Measurements from ENCODE around the gene NHSL1. TPM values are rescaled to one million over a fixed set of nuclear protein-coding genes. Genes with fewer than 3 reads are reported as not detected.

The NHSL1 gene
- total RNA-seq, 4 donors from 2014 or later, result 73.2 to 117 (median 98.0) TPM

DNA sequence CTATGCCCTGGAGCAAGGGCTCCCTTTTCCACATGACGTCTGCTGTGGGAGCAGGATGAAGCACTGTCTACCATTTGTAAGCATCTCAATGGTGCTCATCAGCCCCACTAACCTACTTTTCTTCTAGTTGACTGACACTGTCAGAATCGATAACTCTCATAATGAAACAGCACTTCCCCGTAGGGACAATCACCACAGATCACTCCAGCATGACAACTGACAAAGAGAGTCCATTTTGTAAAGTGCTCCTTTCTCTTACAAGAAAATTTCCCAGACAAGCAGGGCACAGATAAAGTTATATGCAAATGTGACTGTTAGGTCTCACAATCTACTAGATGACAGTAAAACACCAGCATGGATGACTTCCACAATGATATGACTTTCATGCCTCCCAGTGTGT lies 48.8 kb downstream of the NHSL1 start:
- 83 to 89% methylated on average over 2 to 3 of the region's 3 CpGs for WGBS, 2 donors (ENCODE audit: low coverage in 1 of 2)
- peaks cover 0 to 10% (median 4%) of the 10 kb centered on the region in 4 donors for H3K4me1 ChIP-seq
- no peaks in the 10 kb centered on the region for H3K9me3 ChIP-seq
- in situ Hi-C loops (cut with MboI; ENCODE audit: low pct_ligation_motif_present in 1 of 4, low pct_unique_long_range_greater_than_20kb in 1 of 4, low sequenced_read_pairs in 3 of 4) (no loop called here), intact Hi-C loops (cut with DNase I; ENCODE audit: low total_unique reads) (no loop called here)
- no peak overlapping the region for H3K4me3 ChIP-seq
- H3K27ac ChIP-seq, result no peak overlapping the region
- H3K36me3 ChIP-seq, result no peaks in the 10 kb centered on the region
- no peak for TF ChIP-seq CTCF (IDR thresholded peaks at IDR 0.05)
- no peak for TF ChIP-seq EP300 (IDR thresholded peaks at IDR 0.05; ENCODE audit: low read depth)
- no peak for TF ChIP-seq POLR2A (IDR thresholded peaks at IDR 0.05)
- no peak for TF ChIP-seq POLR2AphosphoS5 (IDR thresholded peaks at IDR 0.05)
- H3K27me3 ChIP-seq, result no peaks in the 10 kb centered on the region
- DNase-seq, result no peak

GRCh38 chr6:138446821-138447220 lies 52.5 kb downstream of the NHSL1 start:
- no peak overlapping the region for H3K4me3 ChIP-seq
- H3K9me3 ChIP-seq, result no peaks in the 10 kb centered on the region
- H3K27ac ChIP-seq, result no peak overlapping the region
- peaks cover 0 to 8% (median 2%) of the 10 kb centered on the region in 4 donors for H3K4me1 ChIP-seq
- no peaks in the 10 kb centered on the region for H3K27me3 ChIP-seq
- TF ChIP-seq POLR2A (IDR thresholded peaks at IDR 0.05) (no peak), POLR2AphosphoS5 (IDR thresholded peaks at IDR 0.05) (no peak)
- WGBS, 2 donors (ENCODE audit: low coverage in 1 of 2), result 88 to 90% methylated on average over 6 of the region's 6 CpGs
- no peaks in the 10 kb centered on the region for H3K36me3 ChIP-seq
- no peak for DNase-seq
- intact Hi-C loops (cut with DNase I; ENCODE audit: low total_unique reads), result no loop called here
- in situ Hi-C loops (cut with MboI; ENCODE audit: low pct_ligation_motif_present in 1 of 4, low pct_unique_long_range_greater_than_20kb in 1 of 4, low sequenced_read_pairs in 3 of 4), result loop anchor here in 2 of 4 donors (25.0 kb wide), 2 partner anchors 140 to 315 kb away; partner anchors contain the start of gene CCDC28A (in 2 of the 2)

DNA sequence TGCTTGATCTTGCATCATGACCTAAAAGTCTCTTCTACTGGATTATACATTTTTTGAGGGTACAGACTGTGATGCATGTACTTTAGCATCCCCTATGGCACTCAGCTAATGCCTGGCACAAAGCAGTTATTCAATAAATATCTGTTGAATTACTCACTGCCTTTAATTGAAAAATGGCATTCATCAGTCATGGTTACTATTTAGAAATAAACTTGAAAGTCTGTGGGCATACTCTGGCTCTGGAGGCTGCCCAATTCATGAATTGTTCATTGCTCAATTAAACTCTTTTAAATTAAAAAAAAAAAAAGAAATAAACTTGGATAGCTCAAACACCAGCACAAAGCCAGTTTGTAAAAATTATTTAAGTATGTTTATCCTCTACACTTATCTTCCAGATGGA lies 55.3 kb downstream of the NHSL1 start:
- DNase-seq, result no peak
- Histone ChIP-seq H3K4me3 (no peak overlapping the region), H3K4me1 (peaks cover 0 to 8% (median 0%) of the 10 kb centered on the region in 4 donors), H3K9me3 (no peaks in the 10 kb centered on the region), H3K36me3 (no peaks in the 10 kb centered on the region), H3K27ac (no peak overlapping the region), H3K27me3 (no peaks in the 10 kb centered on the region)
- TF ChIP-seq EP300 (IDR thresholded peaks at IDR 0.05; ENCODE audit: low read depth) (no peak), CTCF (IDR thresholded peaks at IDR 0.05) (no peak), POLR2A (IDR thresholded peaks at IDR 0.05) (no peak), POLR2AphosphoS5 (IDR thresholded peaks at IDR 0.05) (no peak)
- intact Hi-C loops (cut with DNase I; ENCODE audit: low total_unique reads), result no loop called here
- in situ Hi-C loops (cut with MboI; ENCODE audit: low pct_ligation_motif_present in 1 of 4, low pct_unique_long_range_greater_than_20kb in 1 of 4, low sequenced_read_pairs in 3 of 4), result loop anchor here in 2 of 4 donors (25.0 kb wide), 2 partner anchors 143 to 318 kb away; partner anchors contain the start of gene CCDC28A (in 2 of the 2)

- intact Hi-C loops (cut with DNase I; ENCODE audit: low total_unique reads), result no loop called here
- Histone ChIP-seq H3K9me3 (no peaks in the 10 kb centered on the region), H3K4me3 (no peak overlapping the region), H3K27me3 (no peaks in the 10 kb centered on the region), H3K36me3 (no peaks in the 10 kb centered on the region), H3K4me1 (peaks cover 0 to 8% (median 0%) of the 10 kb centered on the region in 4 donors), H3K27ac (peak overlapping the region in 1 of 4 donors; percentile 35)
- in situ Hi-C loops (cut with MboI; ENCODE audit: low pct_ligation_motif_present in 1 of 4, low pct_unique_long_range_greater_than_20kb in 1 of 4, low sequenced_read_pairs in 3 of 4), result loop anchor here in 2 of 4 donors (25.0 kb wide), 2 partner anchors 145 to 320 kb away; partner anchors contain the start of gene CCDC28A (in 2 of the 2)
- WGBS, 2 donors (ENCODE audit: low coverage in 1 of 2), result 60 to 62% methylated on average over 2 of the region's 2 CpGs
- TF ChIP-seq CTCF (IDR thresholded peaks at IDR 0.05) (no peak), POLR2A (IDR thresholded peaks at IDR 0.05) (no peak), EP300 (IDR thresholded peaks at IDR 0.05; ENCODE audit: low read depth) (no peak)
- no peak for DNase-seq
Observed at GRCh38 chr6:138442663-138443062, 56.6 kb downstream of the NHSL1 start.

DNA sequence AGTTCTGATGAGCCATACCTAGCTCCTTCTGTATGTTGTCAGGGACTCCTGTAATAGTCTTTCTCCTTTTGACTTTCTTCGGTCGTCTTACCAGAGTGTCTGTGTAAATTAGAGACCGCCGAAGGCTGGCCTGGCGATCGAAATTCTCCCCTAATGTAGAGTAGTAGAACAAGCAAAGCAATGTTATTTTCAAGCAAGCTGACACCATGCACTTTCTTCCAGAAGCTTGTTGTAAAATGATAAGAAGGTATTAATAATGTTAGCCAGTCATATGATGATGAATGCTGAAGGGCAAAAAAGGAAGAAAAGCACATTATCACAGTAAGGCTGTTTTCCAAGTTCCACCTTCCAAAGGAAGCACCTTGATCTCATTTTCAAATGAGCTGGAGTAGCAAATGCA lies 57.3 kb downstream of the NHSL1 start:
- Histone ChIP-seq H3K9me3 (no peaks in the 10 kb centered on the region), H3K36me3 (no peaks in the 10 kb centered on the region), H3K27ac (no peak overlapping the region), H3K4me1 (peaks cover 0 to 8% (median 0%) of the 10 kb centered on the region in 4 donors), H3K4me3 (no peak overlapping the region), H3K27me3 (no peaks in the 10 kb centered on the region)
- no peak for TF ChIP-seq EP300 (IDR thresholded peaks at IDR 0.05; ENCODE audit: low read depth)
- TF ChIP-seq POLR2AphosphoS5 (IDR thresholded peaks at IDR 0.05), result no peak
- no peak for TF ChIP-seq CTCF (IDR thresholded peaks at IDR 0.05)
- TF ChIP-seq POLR2A (IDR thresholded peaks at IDR 0.05), result no peak
- intact Hi-C loops (cut with DNase I; ENCODE audit: low total_unique reads) (no loop called here), in situ Hi-C loops (cut with MboI; ENCODE audit: low pct_ligation_motif_present in 1 of 4, low pct_unique_long_range_greater_than_20kb in 1 of 4, low sequenced_read_pairs in 3 of 4) (loop anchor here in 2 of 4 donors (25.0 kb wide), 2 partner anchors 145 to 320 kb away; partner anchors contain the start of gene CCDC28A (in 2 of the 2))
- 93% methylated on average over 6 of the region's 6 CpGs; no CpG with 5 or more reads in 1 of the 2 donors for WGBS, 2 donors (ENCODE audit: low coverage in 1 of 2)
- no peak for DNase-seq

Measured in transverse colon (tissue), 4 donors.